A549 (cell line): ENCODE measurements around the gene HYAL4. TPM values are rescaled to one million over a fixed set of nuclear protein-coding genes. Genes with fewer than 3 reads are reported as not detected.
"Not testable (repeated sequence)": the region's sequence is repeated elsewhere in the genome, so short reads cannot be mapped to it uniquely, and the experiment has no call there.

ENCODE experiments used
- ATAC-seq, 2 experiments: fragments of 200-7000 bp in 1 of 2; fragments of >200 bp in 1 of 2; cut with Nextera tagmentation in 1 of 2; cut with Tn5 transposase in 1 of 2; 3 replicates each; pipeline versions ENCODE4 v1.8.0 to v1.9.1; 2018 to 2020; ENCODE audit warnings: mild to moderate bottlenecking in 1 of 2, moderate library complexity in 1 of 2
- CTCF ChIA-PET: fragments of 300-600 bp; sonication (Branson Sonifier 250); formaldehyde crosslinking; extraction: SDS; loops from one replicate; lab custom pipeline; 2021; ENCODE audit warnings: antibody characterized with exemption, inconsistent platforms; lab: Yijun Ruan, JAX
- POLR2A ChIA-PET: fragments of 350-600 bp; formaldehyde crosslinking; extraction: SDS; loops from one replicate; lab custom pipeline; 2021; ENCODE audit warnings: antibody characterized with exemption, inconsistent platforms; lab: Yijun Ruan, JAX
- DNase-seq, 2 experiments: peaks; one replicate each; pipeline versions ENCODE4 v3.0.0 to v3.0.0-alpha.2; 2011 to 2016; ENCODE audit warnings: low read depth in 1 of 2, low spot score in 1 of 2
- FAIRE-seq: peaks from 2 replicates; lab custom pipeline; 2011; peaks lifted over from hg19 to GRCh38; lab: Jason Lieb, UNC
- H3K27ac ChIP-seq, 2 experiments: fragments of >200 bp; sonication (Bioruptor Twin); formaldehyde crosslinking; 3 replicates each; pipeline ENCODE4 v1.5.1; 2016 to 2017
- H3K4me1 ChIP-seq: fragments of >200 bp; sonication (Bioruptor Twin); formaldehyde crosslinking; 3 replicates; pipeline ENCODE4 v1.6.1; 2016
- H3K4me2 ChIP-seq: fragments of >200 bp; sonication (Bioruptor Twin); formaldehyde crosslinking; 3 replicates; pipeline ENCODE4 v1.6.1; 2016
- H3K4me3 ChIP-seq: fragments of >200 bp; sonication (Bioruptor Twin); formaldehyde crosslinking; 3 replicates; pipeline ENCODE4 v1.5.1; 2016
- H3K9me3 ChIP-seq: fragments of >200 bp; sonication (Bioruptor Twin); formaldehyde crosslinking; 3 replicates; pipeline ENCODE4 v1.6.1; 2016
- CHD4 ChIP-seq: fragments of 200-600 bp; sonication (generic); IDR thresholded peaks from 2 replicates; pipeline ENCODE4 v1.6.1; 2016; ENCODE audit warnings: antibody characterized with exemption, mild to moderate bottlenecking, borderline replicate concordance
- EP300 ChIP-seq, 2 experiments: fragments of >200 bp; sonication (Bioruptor Twin); formaldehyde crosslinking; IDR thresholded peaks; 2 replicates in 1 of 2; 3 replicates in 1 of 2; pipeline ENCODE4 v1.6.1; 2016 to 2017
- ESRRA ChIP-seq: fragments of 150-350 bp; IDR thresholded peaks from 2 replicates; pipeline ENCODE4 v1.6.1; 2014; ENCODE audit warnings: mild to moderate bottlenecking, low read length, borderline replicate concordance
- FOSB ChIP-seq: fragments of 250-450 bp; sonication (Bioruptor Pico); IDR thresholded peaks from 2 replicates; pipeline ENCODE4 v1.5.0; 2020; ENCODE audit warnings: mild to moderate bottlenecking, moderate library complexity
- FOSL2 ChIP-seq, 2 experiments: fragments of 450-650 bp in 1 of 2; fragments of >200 bp in 1 of 2; sonication (Bioruptor Twin) in 1 of 2; formaldehyde crosslinking; IDR thresholded peaks; 2 replicates each; pipeline versions ENCODE4 v1.5.0 to v1.6.1; 2016 to 2020; ENCODE audit warnings: mild to moderate bottlenecking in 1 of 2, moderate library complexity in 1 of 2
- GATA3 ChIP-seq: IDR thresholded peaks from 2 replicates; pipeline ENCODE4 v1.6.1; 2012; ENCODE audit warnings: borderline replicate concordance
- HEYL ChIP-seq: fragments of 250-450 bp; sonication (Bioruptor Pico); IDR thresholded peaks from 2 replicates; pipeline ENCODE4 v1.8.0; 2021; ENCODE audit warnings: mild to moderate bottlenecking, moderate library complexity
- HOXB5 ChIP-seq: fragments of 250-450 bp; sonication (Bioruptor Pico); IDR thresholded peaks from 2 replicates; pipeline ENCODE4 v1.5.0; 2020; ENCODE audit warnings: mild to moderate bottlenecking, moderate library complexity
- MYC ChIP-seq: IDR thresholded peaks from 2 replicates; pipeline ENCODE4 v1.6.1; 2012; ENCODE audit warnings: mild to moderate bottlenecking, inconsistent platforms, low read length, improper control_type of control experiment, borderline replicate concordance
- NPAS2 ChIP-seq: fragments of 250-450 bp; sonication (Bioruptor Pico); IDR thresholded peaks from 2 replicates; pipeline ENCODE4 v1.8.0; 2022; ENCODE audit warnings: mild to moderate bottlenecking, moderate library complexity, borderline replicate concordance
- PHF8 ChIP-seq: fragments of 200-600 bp; sonication (generic); IDR thresholded peaks from 2 replicates; pipeline ENCODE4 v1.6.1; 2016; ENCODE audit warnings: low read depth, mild to moderate bottlenecking, antibody characterized with exemption, moderate library complexity, borderline replicate concordance
- RAD21 ChIP-seq, 2 experiments: fragments of >200 bp in 1 of 2; sonication (Bioruptor Twin) in 1 of 2; formaldehyde crosslinking in 1 of 2; IDR thresholded peaks in 1 of 2; conservative IDR thresholded peaks in 1 of 2; 2 replicates in 1 of 2; 3 replicates in 1 of 2; pipeline ENCODE4 v1.6.1; 2012 to 2018; ENCODE audit warnings: inconsistent platforms in 1 of 2
- RARB ChIP-seq: fragments of 250-450 bp; sonication (Bioruptor Pico); IDR thresholded peaks from 2 replicates; pipeline ENCODE4 v1.8.0; 2021; ENCODE audit warnings: mild to moderate bottlenecking, moderate library complexity
- TFCP2L1 ChIP-seq: fragments of 250-450 bp; sonication (Bioruptor Pico); IDR thresholded peaks from 2 replicates; pipeline ENCODE4 v1.5.0; 2021; ENCODE audit warnings: mild to moderate bottlenecking
- ZSCAN20 ChIP-seq: fragments of 250-450 bp; sonication (Bioruptor Pico); IDR thresholded peaks from 2 replicates; pipeline ENCODE4 v1.8.0; 2022; ENCODE audit warnings: mild to moderate bottlenecking, moderate library complexity
- WGBS: methylation state at CpG from one replicate; pipeline ENCODE4 v1.1.6; 2017; ENCODE audit errors: missing lambda C conversion rate; 5-methylcytosine and 5-hydroxymethylcytosine counted together
- polyA plus RNA-seq, 4 experiments: library from polyadenylated mRNA; depleted of rRNA in 3 of 4; stranded (reverse); fragments of >200 nt; fragmentation: RNase III in 1 of 4; extraction: RNeasy Plus Mini Kit Qiagen cat#74134 plus additional on column Dnase treatment in 1 of 4; gene quantifications; 2 replicates in 3 of 4; 3 replicates in 1 of 4; pipeline ENCODE4 v1.2.3, GENCODE V29; 2011 to 2017
- TF ChIP-seq, protein P1 (sequence below): fragments of >200 bp; sonication (Bioruptor Twin); formaldehyde crosslinking; IDR thresholded peaks from 2 replicates; pipeline ENCODE4 v1.6.1; 2016
- TF ChIP-seq, protein P2 (sequence below): fragments of 200-600 bp; sonication (generic); IDR thresholded peaks from 2 replicates; pipeline ENCODE4 v1.6.1; 2016; ENCODE audit warnings: antibody characterized with exemption, mild to moderate bottlenecking, moderate library complexity
- TF ChIP-seq, protein P3 (sequence below): fragments of 450-650 bp; IDR thresholded peaks from 2 replicates; pipeline ENCODE4 v1.6.1; 2014; ENCODE audit warnings: antibody characterized with exemption

Gene HYAL4
- polyA plus RNA-seq, 2 of the 4 experiments (the other 2 are of a cell fraction), result 0.30 TPM; not detected in 1

DNA sequence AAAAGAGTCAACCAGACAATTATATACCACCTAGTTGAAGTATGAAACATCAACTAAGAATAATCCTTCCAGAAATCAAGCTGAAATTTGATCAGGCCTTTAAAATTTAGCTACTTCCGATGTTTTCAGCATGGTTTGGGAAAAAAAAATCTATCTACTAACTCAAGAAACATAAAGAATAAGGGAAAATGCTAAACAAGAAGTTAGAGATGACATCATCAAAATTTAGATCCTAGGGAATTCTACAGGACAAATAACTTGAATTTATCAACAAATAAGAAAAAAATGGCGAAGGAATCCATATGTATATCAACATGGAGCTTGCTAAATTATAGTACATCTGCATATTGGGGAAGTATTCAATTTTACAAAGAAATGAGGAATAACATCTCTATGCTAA lies 36.3 kb downstream of the HYAL4 start (continued):
- TF ChIP-seq, protein P1, sequence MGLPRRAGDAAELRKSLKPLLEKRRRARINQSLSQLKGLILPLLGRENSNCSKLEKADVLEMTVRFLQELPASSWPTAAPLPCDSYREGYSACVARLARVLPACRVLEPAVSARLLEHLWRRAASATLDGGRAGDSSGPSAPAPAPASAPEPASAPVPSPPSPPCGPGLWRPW, result no peak
- no peak for TF ChIP-seq FOSB
- TF ChIP-seq EP300 (IDR thresholded peaks at IDR 0.05), result no peak
- no peak for TF ChIP-seq RAD21 (conservative IDR thresholded peaks at IDR 0.05 in 1 of 2, IDR thresholded peaks at IDR 0.05 in 1 of 2)

DNA sequence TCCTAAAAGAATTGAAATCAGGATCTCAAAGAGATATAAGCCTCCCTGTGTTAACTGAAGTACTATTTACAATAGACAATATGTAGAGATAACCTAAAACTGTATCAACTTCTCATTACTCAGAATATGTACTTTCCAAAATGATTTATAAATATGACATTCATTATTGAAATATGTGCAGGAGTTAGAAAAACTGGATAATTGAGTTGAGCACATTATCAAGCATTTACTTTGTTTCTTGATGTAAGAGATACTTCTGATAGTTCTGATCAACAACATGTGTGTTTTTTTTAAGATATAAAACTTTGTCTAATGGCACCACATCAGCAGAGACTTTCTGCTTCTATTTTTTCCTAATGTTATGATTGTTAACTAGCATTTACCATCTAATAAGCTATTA lies 38.2 kb downstream of the HYAL4 start:
- no peak overlapping the region for H3K27ac ChIP-seq
- no peaks in the 10 kb centered on the region for H3K4me1 ChIP-seq
- DNase-seq, result no peak
- TF ChIP-seq, protein P1, result no peak
- no peak for TF ChIP-seq HOXB5
- no peaks in the 10 kb centered on the region for H3K9me3 ChIP-seq
- no peak overlapping the region for H3K4me3 ChIP-seq
- H3K4me2 ChIP-seq, result no peak overlapping the region
- ChIA-PET POLR2A (no interaction called here), CTCF (no interaction called here)
- no peak for ATAC-seq
- FAIRE-seq, result no peak

DNA sequence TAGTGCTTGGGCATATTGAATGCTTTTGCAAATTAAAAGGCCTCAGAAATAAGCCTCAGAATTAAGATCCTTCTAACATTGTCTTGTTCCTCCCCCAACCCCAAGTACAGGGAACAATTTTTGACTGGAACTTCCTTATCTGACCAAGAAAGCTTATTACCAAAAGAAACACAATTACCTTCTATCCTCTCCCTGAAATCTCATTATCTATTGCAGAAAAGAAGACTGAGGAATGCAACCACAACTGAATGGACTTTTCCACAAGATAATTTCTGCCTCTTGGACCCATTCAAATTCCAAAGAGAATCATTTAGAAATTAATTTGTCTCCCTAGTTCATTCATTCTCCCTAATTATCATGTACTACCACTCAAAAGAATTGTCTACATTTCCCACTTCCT lies 43.2 kb downstream of the HYAL4 start:
- Histone ChIP-seq H3K9me3 (peaks cover 3% of the 10 kb centered on the region; the same call in 2 of the 3 replicates), H3K4me1 (no peaks in the 10 kb centered on the region), H3K4me3 (no peak overlapping the region), H3K27ac (no peak overlapping the region), H3K4me2 (no peak overlapping the region)
- ChIA-PET POLR2A (no interaction called here), CTCF (interaction anchor here (0.6 to 3.8 kb wide), 3 partner anchors 16 to 781 kb away, joined by 3 to 11 read pairs (median 4); no protein-coding TSS in a partner anchor)
- FAIRE-seq (no peak), DNase-seq (no peak), ATAC-seq (no peak)
- TF ChIP-seq ESRRA (no peak), MYC (no peak), NPAS2 (CRISPR knock-in tag) (no peak), RARB (CRISPR knock-in tag) (no peak), TFCP2L1 (no peak), CHD4 (no peak), FOSL2 (IDR thresholded peaks at IDR 0.05) (no peak), FOSL2 (CRISPR knock-in tag; IDR thresholded peaks at IDR 0.05) (no peak), PHF8 (no peak), GATA3 (no peak), ZSCAN20 (CRISPR knock-in tag) (no peak), HEYL (no peak), HOXB5 (no peak), RAD21 (conservative IDR thresholded peaks at IDR 0.05 in 1 of 2, IDR thresholded peaks at IDR 0.05 in 1 of 2) (no peak)
- TF ChIP-seq, protein P1, result no peak
- TF ChIP-seq, protein P2, sequence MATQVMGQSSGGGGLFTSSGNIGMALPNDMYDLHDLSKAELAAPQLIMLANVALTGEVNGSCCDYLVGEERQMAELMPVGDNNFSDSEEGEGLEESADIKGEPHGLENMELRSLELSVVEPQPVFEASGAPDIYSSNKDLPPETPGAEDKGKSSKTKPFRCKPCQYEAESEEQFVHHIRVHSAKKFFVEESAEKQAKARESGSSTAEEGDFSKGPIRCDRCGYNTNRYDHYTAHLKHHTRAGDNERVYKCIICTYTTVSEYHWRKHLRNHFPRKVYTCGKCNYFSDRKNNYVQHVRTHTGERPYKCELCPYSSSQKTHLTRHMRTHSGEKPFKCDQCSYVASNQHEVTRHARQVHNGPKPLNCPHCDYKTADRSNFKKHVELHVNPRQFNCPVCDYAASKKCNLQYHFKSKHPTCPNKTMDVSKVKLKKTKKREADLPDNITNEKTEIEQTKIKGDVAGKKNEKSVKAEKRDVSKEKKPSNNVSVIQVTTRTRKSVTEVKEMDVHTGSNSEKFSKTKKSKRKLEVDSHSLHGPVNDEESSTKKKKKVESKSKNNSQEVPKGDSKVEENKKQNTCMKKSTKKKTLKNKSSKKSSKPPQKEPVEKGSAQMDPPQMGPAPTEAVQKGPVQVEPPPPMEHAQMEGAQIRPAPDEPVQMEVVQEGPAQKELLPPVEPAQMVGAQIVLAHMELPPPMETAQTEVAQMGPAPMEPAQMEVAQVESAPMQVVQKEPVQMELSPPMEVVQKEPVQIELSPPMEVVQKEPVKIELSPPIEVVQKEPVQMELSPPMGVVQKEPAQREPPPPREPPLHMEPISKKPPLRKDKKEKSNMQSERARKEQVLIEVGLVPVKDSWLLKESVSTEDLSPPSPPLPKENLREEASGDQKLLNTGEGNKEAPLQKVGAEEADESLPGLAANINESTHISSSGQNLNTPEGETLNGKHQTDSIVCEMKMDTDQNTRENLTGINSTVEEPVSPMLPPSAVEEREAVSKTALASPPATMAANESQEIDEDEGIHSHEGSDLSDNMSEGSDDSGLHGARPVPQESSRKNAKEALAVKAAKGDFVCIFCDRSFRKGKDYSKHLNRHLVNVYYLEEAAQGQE, result no peak
- TF ChIP-seq, protein P3, sequence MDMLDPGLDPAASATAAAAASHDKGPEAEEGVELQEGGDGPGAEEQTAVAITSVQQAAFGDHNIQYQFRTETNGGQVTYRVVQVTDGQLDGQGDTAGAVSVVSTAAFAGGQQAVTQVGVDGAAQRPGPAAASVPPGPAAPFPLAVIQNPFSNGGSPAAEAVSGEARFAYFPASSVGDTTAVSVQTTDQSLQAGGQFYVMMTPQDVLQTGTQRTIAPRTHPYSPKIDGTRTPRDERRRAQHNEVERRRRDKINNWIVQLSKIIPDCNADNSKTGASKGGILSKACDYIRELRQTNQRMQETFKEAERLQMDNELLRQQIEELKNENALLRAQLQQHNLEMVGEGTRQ, result no peak

DNA sequence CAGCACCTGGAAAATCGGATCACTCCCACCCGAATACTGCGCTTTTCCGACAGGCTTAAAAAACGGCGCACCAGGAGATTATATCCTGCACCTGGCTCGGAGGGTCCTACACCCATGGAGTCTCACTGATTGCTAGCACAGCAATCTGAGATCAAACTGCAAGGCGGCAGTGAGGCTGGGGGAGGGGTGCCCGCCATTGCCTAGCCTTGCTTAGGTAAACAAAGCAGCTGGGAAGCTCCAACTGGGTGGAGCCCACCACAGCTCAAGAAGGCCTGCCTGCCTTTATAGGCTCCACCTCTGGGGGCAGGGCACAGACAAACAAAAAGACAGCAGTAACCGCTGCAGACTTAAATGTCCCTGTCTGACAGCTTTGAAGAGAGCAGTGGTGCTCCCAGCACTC lies 49.8 kb downstream of the HYAL4 start:
- DNase-seq, H3K27ac ChIP-seq, FAIRE-seq, ATAC-seq, H3K4me2 ChIP-seq, H3K4me3 ChIP-seq, H3K4me1 ChIP-seq, CTCF ChIA-PET, POLR2A ChIA-PET, H3K9me3 ChIP-seq: not testable (repeated sequence)
- WGBS, result 86% methylated on average over 7 of the region's 10 CpGs
